Measurements from ENCODE around the gene BTBD9.

BTBD9 gene

GRCh38 chr6:38180586-38180985, 459.1 kb downstream of the BTBD9 start:
- no peak for TF ChIP-seq CTCF (IDR thresholded peaks at IDR 0.05; ENCODE audit: control extremely low read depth, extremely low read depth, low read depth, missing control alignments)
- no peak for DNase-seq (ENCODE audit: extremely low spot score)
- CTCF ChIA-PET = interaction anchor here (1.2 kb wide), 1 partner anchor 28 kb away, joined by 3 read pairs; no protein-coding TSS in a partner anchor
- POLR2A ChIA-PET = no interaction called here

DNA sequence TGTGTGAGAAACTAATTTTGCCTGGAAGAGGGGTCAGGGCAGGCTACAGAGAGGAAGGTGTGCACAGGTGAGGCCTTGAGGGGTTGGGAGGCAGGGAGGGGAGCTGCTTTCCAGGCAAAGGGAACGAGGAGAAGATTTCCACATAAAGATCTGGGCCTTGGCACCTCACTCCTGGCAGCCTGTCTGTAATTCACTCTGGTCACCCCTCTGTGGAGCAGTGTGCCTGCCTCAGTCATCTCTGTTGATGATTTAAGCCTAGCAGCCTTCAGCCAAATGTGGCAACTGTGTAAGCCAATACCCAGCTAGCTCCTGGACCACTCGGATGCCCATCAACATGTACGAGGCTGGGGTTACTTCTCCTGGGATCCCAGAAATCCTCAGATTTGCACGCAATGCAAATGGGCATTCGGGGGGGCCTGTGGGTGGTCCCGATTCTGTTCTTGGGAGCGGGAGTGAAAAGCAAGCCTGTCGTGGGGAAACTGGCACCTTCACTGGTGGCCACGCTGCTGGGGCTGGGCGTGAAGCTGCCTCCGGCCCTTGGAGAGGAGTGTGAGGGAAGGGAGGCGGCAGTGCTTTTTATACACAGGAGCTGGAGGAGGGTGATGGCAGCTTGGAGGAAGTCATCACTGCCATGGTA, 459.8 kb downstream of the BTBD9 start:
- CTCF ChIA-PET = interaction anchor here (1.2 kb wide), 1 partner anchor 29 kb away, joined by 3 read pairs; no protein-coding TSS in a partner anchor
- POLR2A ChIA-PET = no interaction called here
- TF ChIP-seq CTCF (IDR thresholded peaks at IDR 0.05; ENCODE audit: control extremely low read depth, extremely low read depth, low read depth, missing control alignments) = peak; percentile 13
- no peak for DNase-seq (ENCODE audit: extremely low spot score)

DNA sequence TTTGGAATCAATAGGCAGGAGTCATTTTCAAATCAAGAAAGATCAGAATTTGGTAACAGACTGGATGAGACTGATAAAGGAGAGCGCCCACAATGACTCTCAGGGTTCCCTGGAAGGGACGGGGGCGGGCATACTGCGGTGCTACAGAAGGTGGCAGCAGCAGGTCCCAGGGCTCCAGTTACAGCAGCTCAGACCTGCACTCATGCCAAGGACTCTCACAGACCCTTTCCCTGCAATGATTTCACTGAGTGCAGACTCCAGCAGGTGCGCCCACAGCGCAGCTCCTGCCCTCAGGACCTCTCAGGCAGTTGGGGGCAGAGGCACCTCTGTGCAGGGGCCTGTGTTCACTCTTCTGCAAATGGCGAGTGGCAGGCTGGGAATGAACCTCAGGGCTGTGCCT, 460.4 kb downstream of the BTBD9 start:
- ChIA-PET POLR2A (no interaction called here), CTCF (interaction anchor here (1.2 kb wide), 1 partner anchor 29 kb away, joined by 3 read pairs; no protein-coding TSS in a partner anchor)
- TF ChIP-seq CTCF (IDR thresholded peaks at IDR 0.05; ENCODE audit: control extremely low read depth, extremely low read depth, low read depth, missing control alignments) = no peak
- DNase-seq (ENCODE audit: extremely low spot score) = no peak

DNA sequence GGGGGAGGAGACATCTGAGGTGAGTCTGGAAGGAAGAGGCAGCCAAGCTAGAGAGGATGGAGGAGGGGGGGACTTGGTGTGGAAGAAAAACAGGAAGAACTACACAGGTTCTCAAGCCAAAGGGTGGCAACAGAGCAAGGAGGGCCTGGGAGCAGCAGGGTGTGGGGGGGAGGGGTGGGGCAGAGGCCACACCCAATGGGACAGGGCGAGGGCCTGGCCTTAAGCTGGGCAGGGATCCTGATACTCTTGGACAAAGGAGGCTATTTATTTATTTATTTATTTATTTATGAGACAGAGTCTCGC, 461.2 kb downstream of the BTBD9 start:
- no peak for DNase-seq (ENCODE audit: extremely low spot score)
- TF ChIP-seq CTCF (IDR thresholded peaks at IDR 0.05; ENCODE audit: control extremely low read depth, extremely low read depth, low read depth, missing control alignments) = no peak
- ChIA-PET CTCF (interaction anchor here (1.9 kb wide), 1 partner anchor 315 kb away, joined by 4 read pairs; no protein-coding TSS in a partner anchor), POLR2A (no interaction called here)

- DNase-seq (ENCODE audit: extremely low spot score) = no peak
- CTCF ChIA-PET = interaction anchor here (1.0 to 1.9 kb wide), 3 partner anchors 16 to 316 kb away, joined by 3 to 4 read pairs (median 4); no protein-coding TSS in a partner anchor
- POLR2A ChIA-PET = no interaction called here
- TF ChIP-seq CTCF (IDR thresholded peaks at IDR 0.05; ENCODE audit: control extremely low read depth, extremely low read depth, low read depth, missing control alignments) = no peak
These were observed 461.7 kb downstream of the BTBD9 start for GRCh38 chr6:38177882-38178583.

DNA sequence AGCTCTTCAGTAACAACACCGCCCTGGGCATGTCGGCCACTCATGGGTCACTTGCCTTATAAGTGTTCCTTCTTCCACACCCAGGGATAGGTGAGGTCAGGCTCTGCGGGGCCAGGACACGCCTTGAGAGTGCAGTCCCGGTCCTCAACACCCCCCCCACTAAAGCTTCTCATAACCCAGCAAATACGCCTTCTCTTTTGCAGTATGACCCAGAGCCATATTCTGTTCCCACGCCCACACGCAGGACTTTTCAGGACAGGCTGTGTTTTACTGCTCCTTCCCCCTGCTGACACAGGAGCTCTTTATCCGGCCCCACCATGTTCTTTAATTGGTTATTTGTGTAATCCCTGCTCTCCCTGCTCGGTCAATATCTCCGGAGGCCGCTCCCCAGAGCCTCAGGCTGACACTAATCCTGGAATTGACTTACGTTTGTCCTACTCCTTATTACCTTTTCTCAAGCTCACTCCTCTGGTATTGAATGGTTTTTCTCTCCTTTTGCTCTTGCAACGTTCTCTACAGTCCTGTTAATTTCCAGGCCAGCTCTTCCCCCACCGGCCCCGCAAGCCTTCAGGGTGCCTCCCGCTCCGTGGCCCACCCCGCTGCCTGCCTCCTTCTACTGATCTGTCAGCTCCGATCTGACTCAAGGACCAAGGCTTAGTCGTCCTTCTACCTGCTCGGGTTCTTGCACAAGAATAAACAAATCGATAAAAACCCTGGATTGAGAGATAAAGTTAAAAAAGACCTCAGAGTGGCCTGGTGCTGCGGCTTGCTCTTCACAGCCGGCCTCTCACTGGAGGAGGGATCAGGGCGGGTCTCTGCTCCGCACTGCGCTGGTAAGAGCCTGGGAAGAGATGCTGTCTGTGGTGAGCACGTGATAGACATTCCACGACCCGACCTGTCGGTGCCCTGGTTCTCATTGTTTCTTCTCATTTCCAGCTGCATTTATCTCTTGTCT, 462.7 kb downstream of the BTBD9 start:
- CTCF ChIA-PET = interaction anchor here (1.0 to 1.9 kb wide), 4 partner anchors 13 to 317 kb away, joined by 3 to 4 read pairs (median 4); no protein-coding TSS in a partner anchor
- no peak for DNase-seq (ENCODE audit: extremely low spot score)
- POLR2A ChIA-PET = no interaction called here
- no peak for TF ChIP-seq CTCF (IDR thresholded peaks at IDR 0.05; ENCODE audit: control extremely low read depth, extremely low read depth, low read depth, missing control alignments)

Data from GM10248 (cell line).